ENCODE results near the gene PALLD. TPM values are rescaled to one million over a fixed set of nuclear protein-coding genes. Genes with fewer than 3 reads are reported as not detected.

PALLD gene
- total RNA-seq, 1 experiment from 2014 or later: 6.5 TPM

DNA sequence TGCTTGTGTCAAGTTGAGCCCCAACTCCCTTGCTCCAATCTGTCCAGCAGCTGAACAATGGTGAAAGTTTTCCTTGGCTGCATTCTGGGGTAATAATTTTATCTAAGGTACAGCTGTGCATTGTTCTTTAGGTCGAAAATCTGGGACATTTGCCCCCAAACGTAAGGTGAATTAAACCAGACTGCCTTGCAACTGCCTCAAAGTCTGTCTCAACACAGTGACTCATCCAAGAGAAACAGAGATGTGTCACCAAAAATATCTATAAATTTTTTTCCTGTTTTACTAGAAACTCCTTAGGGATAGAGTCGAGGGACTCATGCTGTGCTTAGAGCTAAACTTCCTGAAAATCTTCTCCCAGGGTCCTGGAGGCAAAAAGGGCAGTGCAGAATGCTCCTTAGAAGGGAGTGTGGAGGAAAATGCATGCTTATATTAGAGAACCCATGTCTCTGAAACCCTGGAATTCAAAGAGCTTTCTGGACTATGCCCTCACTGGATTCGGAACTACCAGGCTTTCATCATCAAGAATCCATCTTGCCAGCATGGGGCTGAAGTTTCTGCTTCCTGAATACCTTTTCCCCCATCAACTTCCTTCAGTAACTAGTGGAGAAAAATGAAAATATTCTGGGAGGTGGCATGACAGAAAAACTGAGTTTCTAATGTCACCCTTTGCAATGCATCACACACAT is 115.7 kb downstream of the PALLD start:
- CTCF ChIA-PET: no interaction called here

DNA sequence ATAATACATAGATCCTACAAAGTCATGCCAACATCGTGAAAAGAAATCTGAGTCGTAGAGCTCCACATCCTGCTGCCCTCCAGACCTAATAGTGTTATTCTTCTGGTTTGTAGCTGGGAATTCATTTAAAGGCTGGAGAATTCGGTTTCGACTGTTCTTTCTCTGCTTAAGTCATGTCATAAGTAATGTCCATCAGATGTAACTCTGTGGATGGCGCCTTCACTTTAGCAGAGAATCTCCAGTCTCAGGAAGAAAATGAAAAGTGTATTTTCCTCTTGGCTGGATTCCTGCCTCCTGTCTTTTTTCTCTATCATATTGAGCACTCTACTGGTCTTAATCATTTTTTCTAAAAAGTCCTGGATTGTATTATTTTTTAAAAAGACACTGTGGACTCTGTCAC is 117.0 kb downstream of the PALLD start:
- DNase-seq (ENCODE audit: low read depth, low spot score) (no peak), ATAC-seq (no peak)
- in situ Hi-C loops (cut with HindIII; ENCODE audit: low pct_unique_long_range_greater_than_20kb, low sequenced_read_pairs) (no loop called here), intact Hi-C loops (cut with micrococcal nuclease; ENCODE audit: unreplicated experiment) (no loop called here)
- ChIA-PET POLR2A (no interaction called here), CTCF (no interaction called here)
- no TSS peak for BruUV-seq (replicated peaks)
- Histone ChIP-seq H3K9me3 (ENCODE audit: control insufficient read depth, insufficient read depth, low read depth, low read length) (no peaks in the 10 kb centered on the region), H3K4me1 (ENCODE audit: control insufficient read depth, insufficient read depth, low read length) (no peaks in the 10 kb centered on the region), H3K27ac (ENCODE audit: low read length) (no peak overlapping the region), H3K36me3 (ENCODE audit: control insufficient read depth, insufficient read depth, low read length) (no peaks in the 10 kb centered on the region), H3K4me3 (ENCODE audit: low read depth in 2 of 2, low read length in 2 of 2) (no peak overlapping the region), H3K27me3 (ENCODE audit: control insufficient read depth, insufficient read depth, low read length) (no peaks in the 10 kb centered on the region)
- TF ChIP-seq POLR2AphosphoS5 (IDR thresholded peaks at IDR 0.05; ENCODE audit: low read depth, low read length): no peak

More for the DNA sequence above, 115.7 kb downstream of the PALLD start:
- H3K36me3 ChIP-seq (ENCODE audit: control insufficient read depth, insufficient read depth, low read length): no peaks in the 10 kb centered on the region
- in situ Hi-C loops (cut with HindIII; ENCODE audit: low pct_unique_long_range_greater_than_20kb, low sequenced_read_pairs) (no loop called here), intact Hi-C loops (cut with micrococcal nuclease; ENCODE audit: unreplicated experiment) (no loop called here)
- H3K9me3 ChIP-seq (ENCODE audit: control insufficient read depth, insufficient read depth, low read depth, low read length): no peaks in the 10 kb centered on the region
- no TSS peak for BruUV-seq (replicated peaks)
- no peak for TF ChIP-seq TCF7L2 (IDR thresholded peaks at IDR 0.05; ENCODE audit: low read depth, low read length)
- TF ChIP-seq POLR2AphosphoS5 (IDR thresholded peaks at IDR 0.05; ENCODE audit: low read depth, low read length): no peak
- no peak for TF ChIP-seq SIN3A (IDR thresholded peaks at IDR 0.05; ENCODE audit: borderline replicate concordance, insufficient read depth, low read depth, low read length)
- TF ChIP-seq, protein P1, sequence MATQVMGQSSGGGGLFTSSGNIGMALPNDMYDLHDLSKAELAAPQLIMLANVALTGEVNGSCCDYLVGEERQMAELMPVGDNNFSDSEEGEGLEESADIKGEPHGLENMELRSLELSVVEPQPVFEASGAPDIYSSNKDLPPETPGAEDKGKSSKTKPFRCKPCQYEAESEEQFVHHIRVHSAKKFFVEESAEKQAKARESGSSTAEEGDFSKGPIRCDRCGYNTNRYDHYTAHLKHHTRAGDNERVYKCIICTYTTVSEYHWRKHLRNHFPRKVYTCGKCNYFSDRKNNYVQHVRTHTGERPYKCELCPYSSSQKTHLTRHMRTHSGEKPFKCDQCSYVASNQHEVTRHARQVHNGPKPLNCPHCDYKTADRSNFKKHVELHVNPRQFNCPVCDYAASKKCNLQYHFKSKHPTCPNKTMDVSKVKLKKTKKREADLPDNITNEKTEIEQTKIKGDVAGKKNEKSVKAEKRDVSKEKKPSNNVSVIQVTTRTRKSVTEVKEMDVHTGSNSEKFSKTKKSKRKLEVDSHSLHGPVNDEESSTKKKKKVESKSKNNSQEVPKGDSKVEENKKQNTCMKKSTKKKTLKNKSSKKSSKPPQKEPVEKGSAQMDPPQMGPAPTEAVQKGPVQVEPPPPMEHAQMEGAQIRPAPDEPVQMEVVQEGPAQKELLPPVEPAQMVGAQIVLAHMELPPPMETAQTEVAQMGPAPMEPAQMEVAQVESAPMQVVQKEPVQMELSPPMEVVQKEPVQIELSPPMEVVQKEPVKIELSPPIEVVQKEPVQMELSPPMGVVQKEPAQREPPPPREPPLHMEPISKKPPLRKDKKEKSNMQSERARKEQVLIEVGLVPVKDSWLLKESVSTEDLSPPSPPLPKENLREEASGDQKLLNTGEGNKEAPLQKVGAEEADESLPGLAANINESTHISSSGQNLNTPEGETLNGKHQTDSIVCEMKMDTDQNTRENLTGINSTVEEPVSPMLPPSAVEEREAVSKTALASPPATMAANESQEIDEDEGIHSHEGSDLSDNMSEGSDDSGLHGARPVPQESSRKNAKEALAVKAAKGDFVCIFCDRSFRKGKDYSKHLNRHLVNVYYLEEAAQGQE (IDR thresholded peaks at IDR 0.05; ENCODE audit: insufficient read depth in 1 of 2, low read depth in 2 of 2, low read length in 1 of 2): no peak
- TF ChIP-seq, protein P2, sequence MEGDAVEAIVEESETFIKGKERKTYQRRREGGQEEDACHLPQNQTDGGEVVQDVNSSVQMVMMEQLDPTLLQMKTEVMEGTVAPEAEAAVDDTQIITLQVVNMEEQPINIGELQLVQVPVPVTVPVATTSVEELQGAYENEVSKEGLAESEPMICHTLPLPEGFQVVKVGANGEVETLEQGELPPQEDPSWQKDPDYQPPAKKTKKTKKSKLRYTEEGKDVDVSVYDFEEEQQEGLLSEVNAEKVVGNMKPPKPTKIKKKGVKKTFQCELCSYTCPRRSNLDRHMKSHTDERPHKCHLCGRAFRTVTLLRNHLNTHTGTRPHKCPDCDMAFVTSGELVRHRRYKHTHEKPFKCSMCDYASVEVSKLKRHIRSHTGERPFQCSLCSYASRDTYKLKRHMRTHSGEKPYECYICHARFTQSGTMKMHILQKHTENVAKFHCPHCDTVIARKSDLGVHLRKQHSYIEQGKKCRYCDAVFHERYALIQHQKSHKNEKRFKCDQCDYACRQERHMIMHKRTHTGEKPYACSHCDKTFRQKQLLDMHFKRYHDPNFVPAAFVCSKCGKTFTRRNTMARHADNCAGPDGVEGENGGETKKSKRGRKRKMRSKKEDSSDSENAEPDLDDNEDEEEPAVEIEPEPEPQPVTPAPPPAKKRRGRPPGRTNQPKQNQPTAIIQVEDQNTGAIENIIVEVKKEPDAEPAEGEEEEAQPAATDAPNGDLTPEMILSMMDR (IDR thresholded peaks at IDR 0.05): no peak
- H3K4me3 ChIP-seq (ENCODE audit: low read depth in 2 of 2, low read length in 2 of 2): no peak overlapping the region
- H3K27me3 ChIP-seq (ENCODE audit: control insufficient read depth, insufficient read depth, low read length): no peaks in the 10 kb centered on the region
- ATAC-seq: no peak
- DNase-seq (ENCODE audit: low read depth, low spot score): no peak
- POLR2A ChIA-PET: no interaction called here
- H3K27ac ChIP-seq (ENCODE audit: low read length): no peak overlapping the region
- no peaks in the 10 kb centered on the region for H3K4me1 ChIP-seq (ENCODE audit: control insufficient read depth, insufficient read depth, low read length)

DNA sequence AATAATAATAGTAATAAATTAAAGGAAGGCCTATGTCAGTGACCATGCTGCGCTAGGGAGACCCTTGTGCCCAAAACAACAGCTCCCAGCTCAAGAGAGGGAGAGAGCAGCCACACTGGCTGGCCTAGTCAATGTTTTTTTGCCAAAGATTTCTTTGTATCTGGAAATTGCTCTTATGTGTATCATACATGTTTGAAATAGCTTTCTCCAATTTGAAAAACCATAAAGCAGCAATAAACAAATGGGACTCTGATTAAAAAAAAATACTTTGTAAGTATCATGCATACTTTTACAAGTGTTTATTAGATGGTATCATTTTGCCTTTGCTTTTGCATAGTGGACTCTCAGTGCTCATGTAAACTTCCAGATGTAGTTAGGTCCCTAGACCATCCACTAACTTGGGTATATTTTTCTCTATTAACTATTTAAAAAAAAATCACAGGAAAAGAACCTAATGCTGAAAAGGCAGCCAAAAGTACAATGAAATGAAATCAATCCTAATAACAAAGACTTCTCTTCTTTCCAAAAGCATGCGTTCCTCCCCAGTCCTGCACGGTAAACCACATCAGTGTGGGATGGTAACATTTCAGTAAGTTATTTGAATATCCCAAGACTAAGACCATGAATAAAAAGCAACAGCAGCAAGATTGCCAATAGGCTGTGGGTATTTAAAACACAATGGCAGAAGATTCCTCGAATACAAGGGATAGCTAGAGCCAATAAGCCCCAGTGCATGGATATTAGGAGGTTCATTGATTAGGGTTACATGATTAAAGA is 117.6 kb downstream of the PALLD start:
- intact Hi-C loops (cut with micrococcal nuclease; ENCODE audit: unreplicated experiment): no loop called here
- no peaks in the 10 kb centered on the region for H3K36me3 ChIP-seq (ENCODE audit: control insufficient read depth, insufficient read depth, low read length)
- H3K27me3 ChIP-seq (ENCODE audit: control insufficient read depth, insufficient read depth, low read length): no peaks in the 10 kb centered on the region
- no peak overlapping the region for H3K4me3 ChIP-seq (ENCODE audit: low read depth in 2 of 2, low read length in 2 of 2)
- no peak for DNase-seq (ENCODE audit: low read depth, low spot score)
- POLR2A ChIA-PET: no interaction called here
- CTCF ChIA-PET: no interaction called here
- TF ChIP-seq TCF7L2 (IDR thresholded peaks at IDR 0.05; ENCODE audit: low read depth, low read length) (no peak), POLR2AphosphoS5 (IDR thresholded peaks at IDR 0.05; ENCODE audit: low read depth, low read length) (no peak), SIN3A (IDR thresholded peaks at IDR 0.05; ENCODE audit: borderline replicate concordance, insufficient read depth, low read depth, low read length) (no peak)
- TF ChIP-seq, protein P2 (IDR thresholded peaks at IDR 0.05): no peak
- TF ChIP-seq, protein P1 (IDR thresholded peaks at IDR 0.05; ENCODE audit: insufficient read depth in 1 of 2, low read depth in 2 of 2, low read length in 1 of 2): no peak
- in situ Hi-C loops (cut with HindIII; ENCODE audit: low pct_unique_long_range_greater_than_20kb, low sequenced_read_pairs): no loop called here
- no peaks in the 10 kb centered on the region for H3K9me3 ChIP-seq (ENCODE audit: control insufficient read depth, insufficient read depth, low read depth, low read length)
- no peaks in the 10 kb centered on the region for H3K4me1 ChIP-seq (ENCODE audit: control insufficient read depth, insufficient read depth, low read length)
- ATAC-seq: no peak
- BruUV-seq (replicated peaks): no TSS peak
- H3K27ac ChIP-seq (ENCODE audit: low read length): no peak overlapping the region

Data from Panc1 (cell line).